Epithelial cell of prostate (primary cell): Measurements from ENCODE around the gene OR51B4.
A peak's percentile ranks its signal among the peaks of the same experiment; 100 is the strongest.
"Not testable (repeated sequence)": the region's sequence is repeated elsewhere in the genome, so short reads cannot be mapped to it uniquely, and the experiment has no call there.

Source experiments
- DNase-seq: peaks from one replicate; pipeline ENCODE4 v3.0.0-alpha.2; 2011; ENCODE audit warnings: low read depth, low spot score
- H3K27ac ChIP-seq: fragments of 450-650 bp; 2 replicates; pipeline ENCODE4 v1.5.1; 2017; ENCODE audit warnings: mild to moderate bottlenecking

Gene OR51B4

DNA sequence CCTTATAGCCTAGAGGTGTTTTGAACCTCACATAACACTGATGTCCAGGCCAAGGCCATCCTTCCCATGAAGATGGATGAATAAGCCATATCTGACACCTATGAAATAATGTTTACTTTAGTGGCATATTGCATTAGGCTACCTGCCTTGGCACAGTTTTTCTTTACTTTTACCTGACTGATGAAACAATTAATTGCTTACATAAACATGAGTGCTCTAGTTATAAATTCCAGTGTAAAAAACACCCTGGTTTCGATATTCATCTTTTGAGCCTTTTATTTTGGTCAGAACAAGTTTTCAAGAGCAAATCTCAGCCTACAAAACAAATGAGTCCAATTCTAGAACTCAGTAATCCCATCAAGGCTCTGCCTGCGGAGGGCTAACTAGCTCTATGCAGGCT lies 25.0 kb downstream of the OR51B4 start:
- peak overlapping the region; percentile 12 for H3K27ac ChIP-seq
- DNase-seq, result no peak

DNA sequence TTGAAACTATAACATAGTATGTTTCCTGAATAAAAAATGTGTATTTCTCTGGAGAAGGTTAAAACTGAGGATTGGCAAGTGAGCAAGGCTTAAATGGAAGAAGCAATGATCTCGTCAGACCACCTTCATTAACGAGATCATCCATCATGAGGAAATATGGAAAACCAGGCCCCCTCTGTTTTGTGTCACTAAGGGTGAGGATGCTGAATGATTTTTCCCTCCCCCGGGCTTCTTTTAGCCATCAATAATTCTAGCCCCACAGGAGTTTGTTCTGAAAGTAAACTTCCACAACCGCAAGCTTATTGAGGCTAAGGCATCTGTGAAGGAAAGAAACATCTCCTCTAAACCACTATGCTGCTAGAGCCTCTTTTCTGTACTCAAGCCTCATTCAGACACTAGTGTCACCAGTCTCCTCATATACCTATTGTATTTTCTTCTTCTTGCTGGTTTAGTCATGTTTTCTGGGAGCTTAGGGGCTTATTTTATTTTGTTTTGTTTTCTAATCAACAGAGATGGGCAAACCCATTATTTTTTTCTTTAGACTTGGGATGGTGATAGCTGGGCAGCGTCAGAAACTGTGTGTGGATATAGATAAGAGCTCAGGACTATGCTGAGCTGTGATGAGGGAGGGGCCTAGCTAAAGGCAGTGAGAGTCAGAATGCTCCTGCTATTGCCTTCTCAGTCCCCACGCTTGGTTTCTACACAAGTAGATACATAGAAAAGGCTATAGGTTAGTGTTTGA lies 26.2 kb downstream of the OR51B4 start:
- no peak overlapping the region for H3K27ac ChIP-seq
- no peak for DNase-seq

DNA sequence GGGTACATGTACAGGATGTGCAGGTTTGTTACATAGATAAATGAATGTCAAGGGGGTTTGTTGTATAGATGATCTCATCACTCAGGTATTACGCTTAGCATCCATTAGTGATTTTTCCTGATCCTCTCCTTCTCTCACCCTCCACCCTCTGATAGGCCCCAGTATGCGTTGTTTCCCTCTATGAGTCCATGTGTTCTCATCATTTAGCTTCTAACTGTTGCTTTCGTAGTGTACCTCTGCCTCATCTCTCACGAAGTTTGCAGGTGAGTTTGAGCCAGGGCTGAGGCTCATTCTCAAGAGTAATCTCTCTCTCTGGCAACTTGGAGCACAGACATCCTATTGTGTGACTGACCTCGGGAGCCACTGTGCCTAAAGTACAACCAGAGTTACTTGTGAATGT lies 27.4 kb downstream of the OR51B4 start:
- DNase-seq, result no peak
- no peak overlapping the region for H3K27ac ChIP-seq

DNA sequence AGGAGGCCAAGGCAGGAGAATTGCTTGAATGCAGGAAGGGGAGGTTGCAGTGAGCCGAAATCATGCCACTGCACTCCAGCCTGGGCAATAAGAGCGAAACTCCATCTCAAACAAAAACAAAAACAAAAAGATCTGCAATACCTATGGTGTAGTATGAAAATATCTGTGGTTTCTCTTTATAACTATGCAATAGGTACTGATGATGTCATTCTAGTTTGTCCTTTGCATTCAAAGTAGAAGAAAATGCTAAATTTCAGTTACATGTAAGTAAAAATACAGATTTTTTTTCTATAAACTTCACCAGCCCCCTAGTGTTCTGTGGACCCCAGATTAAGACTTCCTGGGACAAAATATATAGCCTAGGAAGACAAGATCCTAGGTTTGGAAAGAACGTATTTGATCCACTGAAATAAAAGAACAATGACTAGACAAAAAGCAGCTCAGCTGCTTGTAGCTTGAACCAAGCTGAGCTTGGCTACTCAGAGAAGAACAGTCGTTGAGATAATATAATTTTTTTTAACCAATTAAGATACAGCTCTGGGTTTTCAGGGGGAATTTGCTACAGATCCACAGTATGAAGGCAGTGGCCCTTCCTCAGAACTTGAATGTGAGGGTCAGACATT lies 29.2 kb downstream of the OR51B4 start:
- H3K27ac ChIP-seq, result no peak overlapping the region
- no peak for DNase-seq

DNA sequence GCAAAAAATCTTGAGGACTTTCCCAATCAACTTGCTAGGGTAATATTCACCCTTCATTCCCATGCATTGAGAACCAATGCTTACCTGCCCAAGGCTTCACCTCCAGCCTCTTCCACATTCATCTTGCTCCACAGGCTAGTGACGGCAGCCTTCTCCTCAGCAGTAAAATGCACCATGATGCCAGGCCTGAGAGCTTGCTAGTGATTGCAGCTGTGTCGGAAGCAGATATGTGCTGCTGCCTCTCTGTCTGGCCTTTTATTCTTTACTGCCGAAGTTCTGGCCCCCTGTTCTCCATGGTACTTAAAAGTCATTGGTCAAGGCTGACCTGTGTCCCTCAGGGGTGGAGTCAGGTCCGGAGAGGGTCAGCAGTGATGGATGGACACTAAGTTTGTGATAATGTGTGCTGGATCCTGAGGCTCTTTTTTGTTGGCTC lies 32.0 kb downstream of the OR51B4 start, which contains the start of gene HBE1:
Gene HBE1, minus strand, starts transcription at position 231 of the 433 bp plus-strand sequence. Its CDS starts 55 bp downstream, at position 176.
- H3K27ac ChIP-seq, result no peak within 1 kb of the TSS
- no peak for DNase-seq

DNA sequence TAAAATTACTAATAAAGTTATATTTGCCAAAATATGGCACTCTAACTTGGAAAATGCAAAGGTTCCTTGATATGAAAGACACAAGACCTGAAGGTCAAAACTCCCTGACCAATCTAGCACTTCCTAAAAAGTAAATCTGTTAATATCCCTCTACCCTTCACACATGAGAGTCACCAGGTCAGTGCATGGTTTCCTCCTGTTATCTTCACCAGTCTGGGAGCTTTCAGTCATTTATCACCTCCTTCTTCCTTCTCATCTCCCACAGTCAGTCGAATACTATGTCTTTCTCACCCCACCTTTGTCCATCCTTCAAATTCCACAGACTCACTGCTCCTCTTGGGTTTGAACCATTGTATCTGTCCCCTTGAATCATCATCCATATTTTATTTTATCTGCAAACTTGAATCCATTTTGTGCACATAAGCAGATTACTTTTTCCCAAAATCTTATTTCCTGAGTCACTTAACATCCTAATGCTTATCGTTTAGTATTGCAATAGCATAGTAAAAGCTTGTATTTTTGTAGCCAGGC lies 34.6 kb downstream of the OR51B4 start:
- H3K27ac ChIP-seq, result no peak overlapping the region
- DNase-seq, result no peak

DNA sequence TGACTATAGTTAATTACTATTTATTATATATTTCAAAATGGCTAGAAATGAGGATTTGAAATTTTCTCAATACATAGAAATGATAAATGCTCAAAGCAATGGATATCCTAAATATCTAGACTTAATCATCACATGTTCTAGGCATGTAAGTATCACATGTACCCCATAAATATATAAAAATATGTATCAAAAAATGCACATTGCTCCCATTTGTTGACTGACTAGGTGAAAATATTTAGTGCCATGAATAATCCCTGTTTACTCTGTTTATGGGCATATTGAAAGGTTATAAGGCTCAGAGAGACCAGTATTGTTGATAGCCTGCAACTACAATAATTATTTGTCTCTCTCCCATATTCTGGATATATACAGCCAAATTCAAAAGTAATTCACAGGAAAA lies 35.1 kb downstream of the OR51B4 start:
- no peak for DNase-seq
- no peak overlapping the region for H3K27ac ChIP-seq

DNA sequence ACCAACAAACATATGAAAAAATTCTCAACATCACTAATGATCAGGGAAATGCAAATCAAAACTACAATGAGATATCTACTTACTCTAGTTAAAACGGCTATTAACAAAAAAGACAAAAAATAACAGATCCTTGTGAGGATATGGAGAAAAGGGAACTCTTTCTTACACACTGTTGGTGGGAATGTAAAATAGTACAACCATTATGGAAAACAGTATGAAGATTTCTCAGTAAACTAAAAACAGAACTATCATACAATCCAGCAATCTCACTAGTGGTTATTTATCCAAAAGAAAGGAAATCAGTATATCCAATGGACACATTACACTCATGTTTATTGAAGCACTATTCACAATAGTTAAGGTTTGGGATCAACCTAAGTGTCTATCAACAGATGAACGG lies 35.9 kb downstream of the OR51B4 start:
- H3K27ac ChIP-seq, result no peak overlapping the region

DNA sequence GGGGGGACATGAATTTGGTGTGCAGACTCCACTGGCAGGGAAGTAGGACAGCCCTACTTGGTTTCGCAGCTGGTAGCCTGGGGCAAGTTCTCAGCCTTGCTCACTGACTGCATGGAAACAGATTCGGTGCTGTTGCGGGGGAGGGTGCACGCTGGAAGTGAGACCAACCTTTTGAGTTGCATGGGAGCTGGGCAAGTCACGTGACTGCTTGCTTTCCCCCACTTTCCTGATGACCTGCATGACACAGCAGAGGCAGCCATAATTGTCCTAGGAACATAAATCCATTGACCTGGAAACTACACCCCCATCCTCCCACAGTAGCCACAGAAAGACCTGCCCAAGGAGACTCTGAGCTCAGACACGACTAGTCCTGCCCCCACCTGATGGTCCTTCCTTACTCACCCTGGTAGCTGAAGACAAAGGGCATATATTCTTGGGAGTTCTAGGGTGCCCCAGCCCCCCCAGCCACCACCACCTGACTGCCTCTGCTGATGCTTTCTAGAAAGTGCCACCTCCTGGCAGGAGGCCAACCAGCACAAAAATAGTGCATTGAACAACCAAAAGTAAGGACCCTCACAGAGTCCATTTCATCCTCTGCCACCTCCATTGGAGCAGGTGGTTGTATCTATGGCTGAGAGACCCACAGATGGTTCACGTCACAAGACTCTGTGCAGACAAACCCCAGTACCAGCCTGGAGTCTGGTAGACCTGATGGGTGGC lies 43.0 kb downstream of the OR51B4 start:
- no peak overlapping the region for H3K27ac ChIP-seq

More for the DNA sequence above, 35.9 kb downstream of the OR51B4 start:
- no peak for DNase-seq

DNA sequence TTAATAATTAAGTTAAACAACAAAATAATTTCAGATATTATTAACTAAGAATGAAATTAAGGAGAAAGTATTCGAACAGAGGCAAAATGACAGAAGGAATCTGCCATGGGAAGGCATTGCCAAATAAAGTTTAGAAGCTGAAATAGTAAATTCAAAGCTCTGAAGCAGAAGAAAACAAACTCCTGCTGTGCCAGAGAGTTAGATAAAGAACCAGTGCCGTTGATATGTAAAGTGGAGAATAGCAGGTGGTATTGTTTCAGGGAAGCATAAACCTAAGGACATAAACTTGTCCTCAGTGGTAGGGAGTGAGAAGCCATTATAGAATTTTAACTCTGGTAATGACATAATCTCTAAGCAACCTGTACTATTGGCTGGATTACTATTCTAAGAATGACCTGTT lies 44.5 kb downstream of the OR51B4 start:
- H3K27ac ChIP-seq, result no peak overlapping the region
- no peak for DNase-seq

More for the DNA sequence above, 43.0 kb downstream of the OR51B4 start:
- no peak for DNase-seq

DNA sequence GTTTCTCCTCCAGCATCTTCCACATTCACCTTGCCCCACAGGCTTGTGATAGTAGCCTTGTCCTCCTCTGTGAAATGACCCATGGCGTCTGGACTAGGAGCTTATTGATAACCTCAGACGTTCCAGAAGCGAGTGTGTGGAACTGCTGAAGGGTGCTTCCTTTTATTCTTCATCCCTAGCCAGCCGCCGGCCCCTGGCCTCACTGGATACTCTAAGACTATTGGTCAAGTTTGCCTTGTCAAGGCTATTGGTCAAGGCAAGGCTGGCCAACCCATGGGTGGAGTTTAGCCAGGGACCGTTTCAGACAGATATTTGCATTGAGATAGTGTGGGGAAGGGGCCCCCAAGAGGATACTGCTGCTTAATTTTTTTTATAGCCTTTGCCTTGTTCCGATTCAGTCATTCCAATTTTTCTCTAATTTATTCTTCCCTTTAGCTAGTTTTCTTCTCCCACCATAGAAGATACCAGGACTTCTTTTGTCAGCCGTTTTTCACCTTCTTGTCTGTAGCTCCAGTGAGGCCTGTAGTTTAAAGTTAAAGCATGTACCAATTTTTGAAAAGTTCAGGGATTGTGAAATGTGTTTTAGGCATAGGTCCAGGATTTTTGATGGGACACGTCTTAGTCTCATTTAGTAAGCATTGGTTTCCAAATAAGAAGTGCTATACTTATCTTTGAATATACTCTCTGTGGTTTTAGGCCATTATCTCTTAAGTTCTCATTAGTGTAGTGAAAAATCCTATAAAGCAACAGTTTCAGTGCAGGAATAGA lies 46.9 kb downstream of the OR51B4 start, which contains the start of gene HBG2:
Gene HBG2, minus strand, starts transcription at position 136 of the 768 bp plus-strand sequence. Its CDS starts 53 bp downstream, at position 83.
- not testable (repeated sequence) for DNase-seq, H3K27ac ChIP-seq

DNA sequence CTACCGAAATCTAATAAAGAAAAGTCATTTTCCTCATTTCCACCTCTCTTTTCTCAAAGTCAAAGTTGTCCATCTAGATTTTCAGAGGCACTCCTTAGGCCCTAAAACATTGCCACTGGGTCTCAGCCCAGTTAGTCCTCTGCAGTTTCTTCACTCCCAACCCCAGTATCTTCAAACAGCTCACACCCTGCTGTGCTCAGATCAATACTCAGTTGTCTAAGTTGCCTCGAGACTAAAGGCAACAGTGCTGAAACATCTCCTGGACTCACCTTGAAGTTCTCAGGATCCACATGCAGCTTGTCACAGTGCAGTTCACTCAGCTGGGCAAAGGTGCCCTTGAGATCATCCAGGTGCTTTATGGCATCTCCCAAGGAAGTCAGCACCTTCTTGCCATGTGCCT lies 47.7 kb downstream of the OR51B4 start:
- not testable (repeated sequence) for DNase-seq, H3K27ac ChIP-seq

DNA sequence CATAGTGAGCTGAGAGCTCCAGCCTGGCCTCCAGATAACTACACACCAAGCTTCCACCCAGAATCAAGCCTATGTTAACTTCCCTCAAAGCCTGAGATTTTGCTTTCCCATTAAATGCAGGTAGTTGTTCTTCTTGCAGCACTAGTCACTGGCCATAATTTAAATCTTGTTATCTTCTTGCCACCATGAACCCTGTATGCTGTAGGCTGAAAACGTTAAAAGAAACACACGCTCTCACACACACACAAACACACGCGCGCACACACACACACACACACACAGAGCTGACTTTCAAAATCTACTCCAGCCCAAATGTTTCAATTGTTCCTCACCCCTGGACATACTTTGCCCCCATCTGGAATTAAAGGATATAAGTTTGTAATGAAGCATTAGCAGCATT lies 48.3 kb downstream of the OR51B4 start:
- H3K27ac ChIP-seq, DNase-seq: not testable (repeated sequence)

DNA sequence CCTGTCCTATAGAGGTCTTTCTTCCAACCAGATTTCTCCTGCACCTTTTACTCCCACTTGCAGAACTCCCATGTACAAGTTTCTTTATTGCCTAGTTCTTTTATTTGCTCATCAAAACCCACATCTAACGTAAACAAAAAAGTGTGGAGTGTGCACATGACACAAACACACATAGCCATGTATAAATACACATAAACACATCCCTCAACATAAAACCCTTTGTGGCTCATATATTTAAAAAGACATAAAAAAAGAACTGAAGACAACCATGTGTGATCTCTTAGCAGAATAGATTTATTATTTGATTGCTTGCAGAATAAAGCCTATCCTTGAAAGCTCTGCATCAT lies 48.9 kb downstream of the OR51B4 start:
- H3K27ac ChIP-seq, result no peak overlapping the region
- no peak for DNase-seq

DNA sequence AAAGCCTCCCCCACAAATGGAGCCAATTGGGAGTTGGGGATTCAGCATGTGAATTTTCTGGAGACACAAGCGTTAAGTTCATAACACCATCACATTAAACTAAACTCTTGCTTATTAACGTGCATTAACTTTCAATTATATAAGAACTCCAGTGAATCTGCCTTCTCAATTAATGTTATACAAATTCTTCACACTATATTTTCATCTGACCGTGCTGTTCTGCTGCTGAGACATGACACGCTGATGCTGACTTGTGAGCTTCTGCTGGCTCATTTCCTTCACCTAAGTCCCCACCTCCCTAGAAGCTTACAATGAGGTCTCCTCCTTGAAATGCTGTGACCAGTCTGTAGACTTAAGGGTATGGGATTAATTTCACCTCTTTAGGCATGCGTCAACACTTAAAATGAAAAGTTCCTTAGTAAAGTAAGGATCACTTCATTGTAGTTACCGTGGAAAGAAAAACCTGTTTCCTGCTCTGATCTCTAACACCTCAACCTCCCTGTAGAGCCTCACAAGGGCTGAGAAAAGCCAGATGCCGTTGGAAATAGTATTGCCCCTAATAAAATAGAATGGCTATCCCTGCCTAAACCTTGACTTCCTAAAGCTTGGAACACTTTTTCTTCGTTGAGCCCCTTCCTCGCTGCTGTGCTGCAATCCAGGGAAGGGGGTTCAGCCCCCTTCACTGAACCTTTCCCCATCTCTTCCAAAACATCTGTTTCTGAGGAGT lies 49.4 kb downstream of the OR51B4 start:
- H3K27ac ChIP-seq, result no peak overlapping the region
- no peak for DNase-seq

DNA sequence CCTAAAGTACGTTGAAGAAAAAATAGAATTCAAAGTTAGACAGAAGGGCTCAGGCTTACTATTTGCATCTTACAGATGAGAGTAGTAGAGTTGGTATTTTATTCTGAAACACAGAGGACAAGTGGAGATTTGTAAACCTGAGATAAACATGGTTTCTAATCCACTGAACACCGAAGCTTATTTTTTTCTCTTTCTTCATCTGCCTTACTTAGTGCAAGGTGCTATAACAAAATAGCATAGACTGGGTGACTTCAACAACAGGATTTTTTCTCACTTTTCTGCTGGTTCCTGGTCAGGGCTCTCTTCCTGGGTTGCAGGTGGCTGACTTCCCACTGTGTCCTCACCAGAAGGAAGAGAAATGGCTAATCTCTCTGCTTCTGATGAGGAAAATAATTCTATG lies 50.0 kb downstream of the OR51B4 start:
- H3K27ac ChIP-seq, result no peak overlapping the region
- no peak for DNase-seq
